ENCODE data around the gene AIFM3. TPM values are rescaled to one million over a fixed set of nuclear protein-coding genes. Genes with fewer than 3 reads are reported as not detected.

AIFM3 gene
- polyA plus RNA-seq, 2 of the 4 experiments (the other 2 are of a cell fraction), result 1.4 to 3.6 TPM

DNA sequence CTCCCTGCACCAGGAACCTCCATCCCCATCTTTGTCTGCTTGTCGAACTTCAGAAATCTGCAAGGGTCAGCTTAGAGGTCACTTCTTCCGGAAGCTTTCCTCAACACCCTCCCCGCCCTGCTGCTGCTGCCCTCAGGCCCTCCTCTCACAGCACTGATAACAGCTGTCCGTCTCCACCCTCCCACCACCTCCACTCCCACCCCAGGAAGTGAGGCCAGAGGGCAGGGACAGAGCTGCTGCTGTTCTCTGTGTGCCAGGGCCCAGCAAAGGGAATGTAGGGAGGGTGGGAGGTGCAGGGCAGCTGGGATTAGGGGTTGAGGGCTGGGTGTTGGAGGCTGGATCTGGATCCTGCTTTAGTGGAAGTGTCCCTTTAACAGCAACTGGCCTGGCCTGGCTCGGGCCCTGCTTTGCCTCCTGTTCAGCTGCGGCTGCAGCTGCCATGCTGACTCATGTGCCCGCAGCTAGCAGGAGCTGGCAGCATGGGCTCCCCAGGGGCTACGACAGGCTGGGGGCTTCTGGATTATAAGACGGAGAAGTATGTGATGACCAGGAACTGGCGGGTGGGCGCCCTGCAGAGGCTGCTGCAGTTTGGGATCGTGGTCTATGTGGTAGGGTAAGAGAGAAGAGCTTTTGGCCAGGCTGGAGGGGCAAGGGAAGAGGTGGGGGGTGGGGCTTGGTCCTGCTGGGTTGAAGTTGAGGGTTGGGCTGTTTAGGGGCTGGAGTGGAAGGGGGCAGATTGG is 47.8 kb downstream of the AIFM3 start, which contains the start of gene P2RX6:
Gene P2RX6 (plus strand): TSS at position 440 of the 740 bp plus-strand sequence. CDS start 10 bp downstream, at position 450.
- FAIRE-seq (no peak), DNase-seq (ENCODE audit: low read depth in 1 of 2, low spot score in 1 of 2) (peak in 1 of 2 experiments; percentile 17), ATAC-seq (peak; percentile 61 to 74; a peak in 5 of 6 replicates)
- CTCF ChIA-PET, result interaction anchor here (0.7 to 1.4 kb wide), 4 partner anchors 47 to 90 kb away, joined by 3 to 4 read pairs (median 3); no protein-coding TSS in a partner anchor
- TF ChIP-seq, protein P1, sequence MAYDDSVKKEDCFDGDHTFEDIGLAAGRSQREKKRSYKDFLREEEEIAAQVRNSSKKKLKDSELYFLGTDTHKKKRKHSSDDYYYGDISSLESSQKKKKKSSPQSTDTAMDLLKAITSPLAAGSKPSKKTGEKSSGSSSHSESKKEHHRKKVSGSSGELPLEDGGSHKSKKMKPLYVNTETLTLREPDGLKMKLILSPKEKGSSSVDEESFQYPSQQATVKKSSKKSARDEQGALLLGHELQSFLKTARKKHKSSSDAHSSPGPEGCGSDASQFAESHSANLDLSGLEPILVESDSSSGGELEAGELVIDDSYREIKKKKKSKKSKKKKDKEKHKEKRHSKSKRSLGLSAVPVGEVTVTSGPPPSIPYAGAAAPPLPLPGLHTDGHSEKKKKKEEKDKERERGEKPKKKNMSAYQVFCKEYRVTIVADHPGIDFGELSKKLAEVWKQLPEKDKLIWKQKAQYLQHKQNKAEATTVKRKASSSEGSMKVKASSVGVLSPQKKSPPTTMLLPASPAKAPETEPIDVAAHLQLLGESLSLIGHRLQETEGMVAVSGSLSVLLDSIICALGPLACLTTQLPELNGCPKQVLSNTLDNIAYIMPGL (CRISPR knock-in tag; IDR thresholded peaks at IDR 0.05; ENCODE audit: borderline replicate concordance), result no peak
- TF ChIP-seq, protein P2, sequence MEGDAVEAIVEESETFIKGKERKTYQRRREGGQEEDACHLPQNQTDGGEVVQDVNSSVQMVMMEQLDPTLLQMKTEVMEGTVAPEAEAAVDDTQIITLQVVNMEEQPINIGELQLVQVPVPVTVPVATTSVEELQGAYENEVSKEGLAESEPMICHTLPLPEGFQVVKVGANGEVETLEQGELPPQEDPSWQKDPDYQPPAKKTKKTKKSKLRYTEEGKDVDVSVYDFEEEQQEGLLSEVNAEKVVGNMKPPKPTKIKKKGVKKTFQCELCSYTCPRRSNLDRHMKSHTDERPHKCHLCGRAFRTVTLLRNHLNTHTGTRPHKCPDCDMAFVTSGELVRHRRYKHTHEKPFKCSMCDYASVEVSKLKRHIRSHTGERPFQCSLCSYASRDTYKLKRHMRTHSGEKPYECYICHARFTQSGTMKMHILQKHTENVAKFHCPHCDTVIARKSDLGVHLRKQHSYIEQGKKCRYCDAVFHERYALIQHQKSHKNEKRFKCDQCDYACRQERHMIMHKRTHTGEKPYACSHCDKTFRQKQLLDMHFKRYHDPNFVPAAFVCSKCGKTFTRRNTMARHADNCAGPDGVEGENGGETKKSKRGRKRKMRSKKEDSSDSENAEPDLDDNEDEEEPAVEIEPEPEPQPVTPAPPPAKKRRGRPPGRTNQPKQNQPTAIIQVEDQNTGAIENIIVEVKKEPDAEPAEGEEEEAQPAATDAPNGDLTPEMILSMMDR (IDR thresholded peaks at IDR 0.05), result no peak
- TF ChIP-seq, protein P3, sequence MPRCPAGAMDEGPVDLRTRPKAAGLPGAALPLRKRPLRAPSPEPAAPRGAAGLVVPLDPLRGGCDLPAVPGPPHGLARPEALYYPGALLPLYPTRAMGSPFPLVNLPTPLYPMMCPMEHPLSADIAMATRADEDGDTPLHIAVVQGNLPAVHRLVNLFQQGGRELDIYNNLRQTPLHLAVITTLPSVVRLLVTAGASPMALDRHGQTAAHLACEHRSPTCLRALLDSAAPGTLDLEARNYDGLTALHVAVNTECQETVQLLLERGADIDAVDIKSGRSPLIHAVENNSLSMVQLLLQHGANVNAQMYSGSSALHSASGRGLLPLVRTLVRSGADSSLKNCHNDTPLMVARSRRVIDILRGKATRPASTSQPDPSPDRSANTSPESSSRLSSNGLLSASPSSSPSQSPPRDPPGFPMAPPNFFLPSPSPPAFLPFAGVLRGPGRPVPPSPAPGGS (IDR thresholded peaks at IDR 0.05), result no peak
- TF ChIP-seq CHD4 (IDR thresholded peaks at IDR 0.05; ENCODE audit: borderline replicate concordance), result no peak
- no peak for TF ChIP-seq HOXB5 (CRISPR knock-in tag; IDR thresholded peaks at IDR 0.05)
- TF ChIP-seq, protein P4, sequence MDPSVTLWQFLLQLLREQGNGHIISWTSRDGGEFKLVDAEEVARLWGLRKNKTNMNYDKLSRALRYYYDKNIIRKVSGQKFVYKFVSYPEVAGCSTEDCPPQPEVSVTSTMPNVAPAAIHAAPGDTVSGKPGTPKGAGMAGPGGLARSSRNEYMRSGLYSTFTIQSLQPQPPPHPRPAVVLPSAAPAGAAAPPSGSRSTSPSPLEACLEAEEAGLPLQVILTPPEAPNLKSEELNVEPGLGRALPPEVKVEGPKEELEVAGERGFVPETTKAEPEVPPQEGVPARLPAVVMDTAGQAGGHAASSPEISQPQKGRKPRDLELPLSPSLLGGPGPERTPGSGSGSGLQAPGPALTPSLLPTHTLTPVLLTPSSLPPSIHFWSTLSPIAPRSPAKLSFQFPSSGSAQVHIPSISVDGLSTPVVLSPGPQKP (IDR thresholded peaks at IDR 0.05; ENCODE audit: low read depth, low read length), result no peak
- no peak for TF ChIP-seq ZC3H11A (IDR thresholded peaks at IDR 0.05)
- TF ChIP-seq SMC3 (IDR thresholded peaks at IDR 0.05), result no peak
- TF ChIP-seq HOXA7 (CRISPR knock-in tag; IDR thresholded peaks at IDR 0.05), result no peak
- TF ChIP-seq CHD2 (IDR thresholded peaks at IDR 0.05; ENCODE audit: low read length, partially characterized antibody), result no peak
- no peak for TF ChIP-seq NR3C1 (IDR thresholded peaks at IDR 0.05)
- TF ChIP-seq CBX8 (IDR thresholded peaks at IDR 0.05), result no peak
- no peak for TF ChIP-seq POLR2AphosphoS2 (conservative IDR thresholded peaks at IDR 0.05; ENCODE audit: low read length)
- no peak for TF ChIP-seq HDAC2 (IDR thresholded peaks at IDR 0.05)
- TF ChIP-seq, protein P5, sequence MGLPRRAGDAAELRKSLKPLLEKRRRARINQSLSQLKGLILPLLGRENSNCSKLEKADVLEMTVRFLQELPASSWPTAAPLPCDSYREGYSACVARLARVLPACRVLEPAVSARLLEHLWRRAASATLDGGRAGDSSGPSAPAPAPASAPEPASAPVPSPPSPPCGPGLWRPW (IDR thresholded peaks at IDR 0.05), result no peak
- no peak for TF ChIP-seq MYC (IDR thresholded peaks at IDR 0.05; ENCODE audit: borderline replicate concordance, low read length)
- POLR2A ChIA-PET, result interaction anchor here (0.6 to 2.6 kb wide), 2 partner anchors 9 to 13 kb away, joined by 3 to 8 read pairs; partner anchors contain the start of gene THAP7
- Histone ChIP-seq H3K4me2 (peak within 1 kb of the TSS; percentile 98), H3K9me3 (no peaks in the 10 kb centered on the region), H3K4me3 (peak within 1 kb of the TSS; percentile 44), H3K27ac (peak within 1 kb of the TSS; percentile 68 to 80), H3K4me1 (peaks cover 18% of the 10 kb centered on the region)
- WGBS (ENCODE audit: missing lambda C conversion rate), result 19% methylated on average over 7 of the region's 12 CpGs

DNA sequence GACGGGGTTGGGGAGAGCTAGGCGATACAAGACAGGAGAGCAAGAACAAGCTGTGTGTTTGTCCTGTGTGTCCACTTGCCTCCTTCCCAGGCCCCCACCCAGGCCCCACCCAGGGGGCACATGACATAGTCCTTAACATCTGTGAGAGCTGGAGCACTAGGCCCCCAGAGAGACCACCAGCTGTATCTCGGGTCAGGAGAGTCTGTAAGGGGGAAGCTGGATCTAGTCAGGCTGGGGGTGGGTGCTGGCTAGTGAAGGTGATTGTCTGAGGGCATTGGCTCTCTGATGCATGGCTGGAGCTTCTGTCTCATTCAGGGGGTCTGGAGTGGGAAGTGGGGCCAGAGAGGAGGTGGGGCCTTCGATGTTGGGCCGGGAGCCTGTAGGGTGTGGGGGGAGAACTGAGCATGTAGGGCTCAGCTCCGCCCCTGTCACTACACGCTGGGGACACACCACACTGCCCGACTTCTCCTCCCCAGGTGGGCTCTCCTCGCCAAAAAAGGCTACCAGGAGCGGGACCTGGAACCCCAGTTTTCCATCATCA is 48.5 kb downstream of the AIFM3 start:
- Histone ChIP-seq H3K9me3 (no peaks in the 10 kb centered on the region), H3K4me3 (no peak overlapping the region), H3K4me2 (peak overlapping the region; percentile 98), H3K4me1 (peaks cover 18% of the 10 kb centered on the region), H3K27ac (peak overlapping the region; percentile 68 to 80; a peak in 5 of 6 replicates)
- ChIA-PET POLR2A (interaction anchor here (2.6 kb wide), 1 partner anchor 14 kb away, joined by 8 read pairs; the partner anchor contains the start of gene THAP7), CTCF (interaction anchor here (0.7 to 1.4 kb wide), 4 partner anchors 48 to 89 kb away, joined by 3 to 4 read pairs (median 3); no protein-coding TSS in a partner anchor)
- ATAC-seq (no peak), DNase-seq (ENCODE audit: low read depth in 1 of 2, low spot score in 1 of 2) (no peak), FAIRE-seq (no peak)
- 89% methylated on average over 8 of the region's 10 CpGs for WGBS (ENCODE audit: missing lambda C conversion rate)
- TF ChIP-seq, protein P4 (IDR thresholded peaks at IDR 0.05; ENCODE audit: low read depth, low read length), result no peak
- TF ChIP-seq RARB (CRISPR knock-in tag; IDR thresholded peaks at IDR 0.05) (no peak), HEYL (CRISPR knock-in tag; IDR thresholded peaks at IDR 0.05) (no peak), TFCP2L1 (CRISPR knock-in tag; IDR thresholded peaks at IDR 0.05) (no peak), MAFK (IDR thresholded peaks at IDR 0.05; ENCODE audit: partially characterized antibody) (no peak), RFX5 (IDR thresholded peaks at IDR 0.05) (no peak), JUN (IDR thresholded peaks at IDR 0.05) (no peak), FOSL2 (IDR thresholded peaks at IDR 0.05) (no peak), FOSL2 (CRISPR knock-in tag; IDR thresholded peaks at IDR 0.05) (no peak), KDM5A (IDR thresholded peaks at IDR 0.05) (no peak), JUNB (IDR thresholded peaks at IDR 0.05) (no peak), BHLHE40 (IDR thresholded peaks at IDR 0.05; ENCODE audit: low read depth, low read length) (no peak), CBX8 (IDR thresholded peaks at IDR 0.05) (no peak)
- TF ChIP-seq, protein P3 (IDR thresholded peaks at IDR 0.05), result no peak

All from A549 (cell line).